ENCODE results near the gene LRRC63. TPM values are rescaled to one million over a fixed set of nuclear protein-coding genes. Genes with fewer than 3 reads are reported as not detected.
"Not testable (repeated sequence)": the region's sequence is repeated elsewhere in the genome, so short reads cannot be mapped to it uniquely, and the experiment has no call there.

Gene LRRC63, protein sequence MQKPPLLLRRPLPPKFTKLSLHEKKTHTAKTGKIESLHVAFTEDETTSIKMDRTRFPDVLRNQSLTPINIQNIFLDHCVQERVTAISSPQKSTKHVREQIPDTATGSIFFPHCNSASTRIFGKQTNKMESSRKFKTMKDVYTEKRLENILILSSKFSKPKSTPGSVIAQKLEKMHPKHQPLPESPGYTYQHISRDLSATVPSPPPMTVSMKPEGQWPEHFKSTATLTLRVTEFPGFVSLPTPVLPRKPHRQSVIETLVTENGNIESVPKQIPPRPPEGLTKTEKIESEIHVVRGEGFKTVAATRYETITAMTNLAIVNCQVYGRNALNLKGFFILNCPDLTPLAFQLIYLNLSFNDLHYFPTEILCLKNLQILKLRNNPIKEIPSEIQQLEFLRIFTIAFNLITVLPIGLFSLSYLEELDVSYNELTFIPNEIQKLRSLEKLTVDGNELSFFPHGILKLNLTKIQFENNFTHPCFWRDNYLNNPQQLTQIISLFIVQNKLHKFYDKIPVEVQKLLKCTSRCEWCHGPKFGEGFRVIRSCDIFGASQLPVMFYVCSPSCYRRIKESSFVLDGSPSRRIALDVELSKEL
- under 1 TPM in 5 of 8 experiments, not detected in 3; 0.16 to 0.73 (median 0.36) TPM for total RNA-seq

DNA sequence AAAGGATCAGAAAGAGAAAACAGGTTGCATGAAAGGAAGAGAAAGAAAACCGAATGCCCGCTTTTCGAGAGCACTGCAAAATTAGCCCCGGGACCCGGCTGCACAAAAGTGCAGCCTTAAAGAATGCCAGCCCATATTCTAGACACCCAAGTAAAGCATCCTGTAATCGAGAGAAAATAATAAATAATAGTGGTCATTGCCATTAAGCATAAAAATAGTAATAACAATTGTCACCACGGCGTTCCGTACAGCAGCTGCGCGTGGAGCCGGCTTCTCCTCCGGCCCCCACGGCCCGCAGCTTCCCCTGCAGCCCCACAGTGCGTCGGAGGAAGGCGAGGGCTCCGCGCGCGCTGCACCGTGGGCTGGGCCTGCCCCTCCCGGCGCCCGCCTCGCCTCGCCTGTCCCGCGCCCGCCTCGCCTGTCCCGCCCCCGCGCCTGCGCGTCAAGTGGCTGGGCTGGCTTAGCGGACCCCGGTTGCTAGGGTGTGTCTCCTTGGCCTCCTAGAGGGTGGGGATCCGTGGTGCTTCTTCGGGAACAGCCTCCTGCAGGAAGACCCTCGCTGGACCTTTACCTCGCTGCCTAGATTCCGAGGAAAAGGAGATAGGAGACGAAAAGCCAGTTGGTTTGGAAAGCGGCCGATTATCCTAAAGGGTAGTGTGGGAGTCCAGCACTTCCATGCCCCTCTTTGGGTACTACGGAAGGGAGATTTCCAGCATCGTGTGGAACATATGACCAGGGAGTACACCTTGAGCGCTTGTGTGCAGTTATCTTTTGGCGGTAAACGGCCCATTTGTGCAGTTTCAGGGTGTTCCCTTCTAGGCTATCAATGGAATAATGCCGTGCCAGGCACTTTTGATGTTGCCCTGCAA, at the start of gene LRRC63:
LRRC63 (plus strand) TSS at position 446 of the 869 bp plus-strand sequence. CDS start 1,107 bp downstream, outside the sequence.
- in situ Hi-C loops (cut with MboI; ENCODE audit: low pct_unique_long_range_greater_than_20kb in 2 of 9, low sequenced_read_pairs in 9 of 9, unreplicated experiment in 9 of 9), result no loop called here
- WGBS, 10 experiments, result 4 to 52% (median 18%) methylated on average over 2 to 15 of the region's 53 CpGs; no CpG with 5 or more reads in 1 of the 10 experiments

GRCh38 chr13:46162741-46163140, 49.0 kb upstream of the LRRC63 start:
- in situ Hi-C loops (cut with MboI; ENCODE audit: low pct_unique_long_range_greater_than_20kb in 2 of 9, low sequenced_read_pairs in 9 of 9, unreplicated experiment in 9 of 9), result loop anchor here in 2 of 9 experiments (10.0 to 25.0 kb wide), 2 partner anchors 122 to 150 kb away; no protein-coding TSS in a partner anchor
- H3K4me3 ChIP-seq; ATAC-seq (replicated peaks in 6 of 8); H3K27ac ChIP-seq; H3K4me1 ChIP-seq (replicated peaks in 1 of 2): not testable (repeated sequence)
- no CpG with 5 or more reads among the region's 36 CpGs for WGBS, 10 experiments

More for the DNA sequence above, at the start of gene LRRC63:
- Histone ChIP-seq H3K4me1 (replicated peaks in 1 of 2) (peaks cover 0 to 3% of the 10 kb centered on the region in 2 donors), H3K27ac (no peak within 1 kb of the TSS), H3K4me3 (peak within 1 kb of the TSS; percentile 33 to 45 (median 39))
- peak; percentile 91 to 100 (median 99) for ATAC-seq (replicated peaks in 6 of 8)

GRCh38 chr13:46164661-46165060, 47.1 kb upstream of the LRRC63 start:
- in situ Hi-C loops (cut with MboI; ENCODE audit: low pct_unique_long_range_greater_than_20kb in 2 of 9, low sequenced_read_pairs in 9 of 9, unreplicated experiment in 9 of 9), result loop anchor here in 2 of 9 experiments (10.0 to 25.0 kb wide), 2 partner anchors 120 to 148 kb away; no protein-coding TSS in a partner anchor
- no peak for ATAC-seq (replicated peaks in 6 of 8)
- no peak overlapping the region for H3K4me3 ChIP-seq
- no peaks in the 10 kb centered on the region for H3K4me1 ChIP-seq (replicated peaks in 1 of 2)
- H3K27ac ChIP-seq, result no peak overlapping the region

GRCh38 chr13:46165485-46166223, 46.1 kb upstream of the LRRC63 start:
- Histone ChIP-seq H3K4me3 (no peak overlapping the region), H3K27ac (no peak overlapping the region), H3K4me1 (replicated peaks in 1 of 2) (peaks cover 0 to under 1% of the 10 kb centered on the region in 2 donors)
- in situ Hi-C loops (cut with MboI; ENCODE audit: low pct_unique_long_range_greater_than_20kb in 2 of 9, low sequenced_read_pairs in 9 of 9, unreplicated experiment in 9 of 9), result loop anchor here in 2 of 9 experiments (10.0 to 25.0 kb wide), 2 partner anchors 119 to 147 kb away; no protein-coding TSS in a partner anchor
- WGBS, 10 experiments, result 0 to 100% (median 63%) methylated on average over 1 to 5 of the region's 5 CpGs; no CpG with 5 or more reads in 1 of the 10 experiments
- no peak for ATAC-seq (replicated peaks in 6 of 8)

DNA sequence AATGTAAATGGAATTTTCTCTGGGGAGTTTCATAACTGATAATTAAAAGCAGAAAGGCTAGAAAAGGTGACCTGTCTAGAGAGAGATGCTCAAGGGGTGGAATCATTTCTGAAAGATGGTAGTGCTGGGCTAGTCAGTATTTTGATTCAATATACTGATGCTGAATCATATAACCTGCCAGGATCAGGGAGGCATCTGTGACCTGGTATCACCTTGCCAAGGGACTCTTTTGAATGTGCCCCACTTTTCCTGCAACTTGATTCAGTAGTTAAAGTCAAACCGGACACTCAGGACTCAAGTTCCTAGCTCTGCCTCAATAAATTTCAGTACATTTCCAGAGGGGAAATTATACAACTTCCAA, 45.5 kb upstream of the LRRC63 start:
- 77 to 90% (median 88%) methylated on average over 1 of the region's 1 CpG; no CpG with 5 or more reads in 5 of the 10 experiments for whole genome bisulfite sequencing, 10 experiments
- peaks cover 0 to 6% of the 10 kb centered on the region in 2 donors for H3K4me1 ChIP-seq (replicated peaks in 1 of 2)
- no peak overlapping the region for H3K27ac ChIP-seq
- ATAC-seq (replicated peaks in 6 of 8), result no peak
- no peak overlapping the region for H3K4me3 ChIP-seq
- in situ Hi-C loops (cut with MboI; ENCODE audit: low pct_unique_long_range_greater_than_20kb in 2 of 9, low sequenced_read_pairs in 9 of 9, unreplicated experiment in 9 of 9), result loop anchor here in 2 of 9 experiments (10.0 to 25.0 kb wide), 2 partner anchors 119 to 146 kb away; no protein-coding TSS in a partner anchor

GRCh38 chr13:46166947-46167610, 44.6 kb upstream of the LRRC63 start:
- 0 to 100% (median 26%) methylated on average over 1 to 3 of the region's 3 CpGs; no CpG with 5 or more reads in 4 of the 10 experiments for WGBS, 10 experiments
- ATAC-seq (replicated peaks in 6 of 8), result no peak
- in situ Hi-C loops (cut with MboI; ENCODE audit: low pct_unique_long_range_greater_than_20kb in 2 of 9, low sequenced_read_pairs in 9 of 9, unreplicated experiment in 9 of 9), result loop anchor here in 2 of 9 experiments (10.0 to 25.0 kb wide), 2 partner anchors 118 to 145 kb away; no protein-coding TSS in a partner anchor

GRCh38 chr13:46168341-46168740, 43.4 kb upstream of the LRRC63 start:
- H3K27ac ChIP-seq, result no peak overlapping the region
- 20 to 85% (median 42%) methylated on average over 1 to 5 of the region's 8 CpGs; no CpG with 5 or more reads in 3 of the 10 experiments for WGBS, 10 experiments
- H3K4me3 ChIP-seq, result no peak overlapping the region
- in situ Hi-C loops (cut with MboI; ENCODE audit: low pct_unique_long_range_greater_than_20kb in 2 of 9, low sequenced_read_pairs in 9 of 9, unreplicated experiment in 9 of 9), result loop anchor here in 2 of 9 experiments (10.0 to 25.0 kb wide), 2 partner anchors 116 to 144 kb away; no protein-coding TSS in a partner anchor
- peaks cover 0 to 6% of the 10 kb centered on the region in 2 donors for H3K4me1 ChIP-seq (replicated peaks in 1 of 2)
- peak in 3 of 8 experiments; percentile 80 to 97 (median 82) for ATAC-seq (replicated peaks in 6 of 8)

More at GRCh38 chr13:46166947-46167610, 44.6 kb upstream of the LRRC63 start:
- H3K4me3 ChIP-seq, result no peak overlapping the region
- H3K27ac ChIP-seq, result no peak overlapping the region
- H3K4me1 ChIP-seq (replicated peaks in 1 of 2), result peaks cover 0 to 6% of the 10 kb centered on the region in 2 donors

DNA sequence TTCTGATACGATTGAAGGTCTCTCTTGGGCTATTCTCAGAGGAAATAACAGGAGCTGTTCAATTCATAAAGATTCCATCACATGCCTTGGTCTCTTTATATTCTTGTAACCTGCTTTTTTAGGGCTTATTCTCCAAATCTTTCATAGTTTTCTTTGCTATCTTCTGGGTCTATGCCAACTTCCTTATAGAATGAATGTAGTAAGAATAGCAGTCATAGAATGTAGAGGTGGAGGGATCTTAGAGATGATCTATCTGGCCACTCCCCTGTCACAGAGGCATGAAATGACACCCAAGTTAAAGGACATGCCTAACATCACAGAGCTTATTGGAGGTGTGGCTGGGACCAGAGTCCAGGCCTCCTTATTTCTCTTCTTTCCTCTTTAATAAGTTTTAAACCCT, 42.9 kb upstream of the LRRC63 start:
- WGBS, 10 experiments, result 0 to 100% (median 17%) methylated on average over 1 of the region's 1 CpG; no CpG with 5 or more reads in 3 of the 10 experiments
- in situ Hi-C loops (cut with MboI; ENCODE audit: low pct_unique_long_range_greater_than_20kb in 2 of 9, low sequenced_read_pairs in 9 of 9, unreplicated experiment in 9 of 9), result loop anchor here in 2 of 9 experiments (10.0 to 25.0 kb wide), 2 partner anchors 116 to 144 kb away; no protein-coding TSS in a partner anchor
- H3K4me3 ChIP-seq, result no peak overlapping the region
- no peak for ATAC-seq (replicated peaks in 6 of 8)
- H3K27ac ChIP-seq, result no peak overlapping the region
- H3K4me1 ChIP-seq (replicated peaks in 1 of 2), result peaks cover 0 to 6% of the 10 kb centered on the region in 2 donors

- H3K27ac ChIP-seq, result no peak overlapping the region
- ATAC-seq (replicated peaks in 6 of 8), result no peak
- H3K4me3 ChIP-seq, result no peak overlapping the region
- H3K4me1 ChIP-seq (replicated peaks in 1 of 2), result peaks cover 0 to 6% of the 10 kb centered on the region in 2 donors
- in situ Hi-C loops (cut with MboI; ENCODE audit: low pct_unique_long_range_greater_than_20kb in 2 of 9, low sequenced_read_pairs in 9 of 9, unreplicated experiment in 9 of 9), result loop anchor here in 2 of 9 experiments (10.0 to 25.0 kb wide), 2 partner anchors 115 to 143 kb away; no protein-coding TSS in a partner anchor
- WGBS, 10 experiments, result 31 to 90% (median 84%) methylated on average over 1 to 2 of the region's 2 CpGs; no CpG with 5 or more reads in 6 of the 10 experiments
Observed at GRCh38 chr13:46169758-46170157, 42.0 kb upstream of the LRRC63 start.

DNA sequence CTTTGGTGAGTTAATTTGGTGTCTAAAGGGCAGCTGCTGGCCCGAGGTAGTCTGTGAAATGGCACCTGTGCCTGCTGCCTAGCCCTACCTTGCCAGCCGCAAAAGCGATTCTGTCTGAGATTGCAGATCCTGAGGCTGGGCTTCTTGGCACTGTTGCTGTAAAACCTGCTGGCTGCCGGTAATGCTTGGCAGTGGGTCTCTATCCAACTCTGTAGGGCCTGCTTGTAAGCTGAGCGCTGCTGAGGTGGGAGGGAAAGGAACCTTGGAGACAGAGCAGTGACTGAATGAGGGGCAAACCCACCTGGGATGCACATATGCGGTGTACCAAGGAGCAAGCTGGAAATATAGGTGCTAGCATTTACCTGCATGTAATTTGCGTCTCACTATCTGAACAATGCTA, 41.5 kb upstream of the LRRC63 start:
- no peak overlapping the region for H3K27ac ChIP-seq
- 63 to 100% (median 80%) methylated on average over 1 to 6 of the region's 7 CpGs; no CpG with 5 or more reads in 1 of the 10 experiments for WGBS, 10 experiments
- no peak overlapping the region for H3K4me3 ChIP-seq
- peaks cover 0 to 6% of the 10 kb centered on the region in 2 donors for H3K4me1 ChIP-seq (replicated peaks in 1 of 2)
- in situ Hi-C loops (cut with MboI; ENCODE audit: low pct_unique_long_range_greater_than_20kb in 2 of 9, low sequenced_read_pairs in 9 of 9, unreplicated experiment in 9 of 9), result loop anchor here in 1 of 9 experiments (25.0 kb wide), 1 partner anchor 142 kb away; no protein-coding TSS in a partner anchor
- ATAC-seq (replicated peaks in 6 of 8), result no peak

DNA sequence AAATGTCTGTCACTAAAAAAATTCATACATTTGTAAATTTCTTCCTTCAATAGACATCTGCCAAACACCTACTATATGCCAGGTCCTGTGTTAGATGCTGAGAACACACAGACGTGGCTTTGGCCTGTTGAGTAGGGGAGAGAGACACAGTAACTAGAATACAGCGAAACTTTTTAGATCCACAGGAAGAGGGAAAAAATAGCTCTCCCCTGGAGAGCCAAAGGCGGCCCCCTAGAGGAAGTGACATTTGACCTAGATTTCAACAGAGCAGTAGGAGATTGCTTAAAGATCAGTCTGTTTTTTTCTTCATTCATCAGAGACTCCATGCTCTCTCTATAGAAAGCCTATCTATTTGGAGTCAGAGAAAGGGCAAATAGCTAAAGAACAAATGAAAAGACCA, 41.0 kb upstream of the LRRC63 start:
- in situ Hi-C loops (cut with MboI; ENCODE audit: low pct_unique_long_range_greater_than_20kb in 2 of 9, low sequenced_read_pairs in 9 of 9, unreplicated experiment in 9 of 9), result loop anchor here in 1 of 9 experiments (25.0 kb wide), 1 partner anchor 142 kb away; no protein-coding TSS in a partner anchor
- no peak for ATAC-seq (replicated peaks in 6 of 8)

More for the DNA sequence above, 41.0 kb upstream of the LRRC63 start:
- Histone ChIP-seq H3K27ac (no peak overlapping the region), H3K4me1 (replicated peaks in 1 of 2) (peaks cover 0 to 6% of the 10 kb centered on the region in 2 donors), H3K4me3 (no peak overlapping the region)
- 22 to 67% (median 43%) methylated on average over 1 to 3 of the region's 3 CpGs; no CpG with 5 or more reads in 4 of the 10 experiments for whole genome bisulfite sequencing, 10 experiments

Measured in motor neuron (in vitro differentiated cells).